ENCODE data around the gene MRLN. TPM values are rescaled to one million over a fixed set of nuclear protein-coding genes. Genes with fewer than 3 reads are reported as not detected.

Gene MRLN
- total and polyA plus RNA-seq, 2 donors (not counting 1 experiment from before 2014, with no cell fraction given): not detected

DNA sequence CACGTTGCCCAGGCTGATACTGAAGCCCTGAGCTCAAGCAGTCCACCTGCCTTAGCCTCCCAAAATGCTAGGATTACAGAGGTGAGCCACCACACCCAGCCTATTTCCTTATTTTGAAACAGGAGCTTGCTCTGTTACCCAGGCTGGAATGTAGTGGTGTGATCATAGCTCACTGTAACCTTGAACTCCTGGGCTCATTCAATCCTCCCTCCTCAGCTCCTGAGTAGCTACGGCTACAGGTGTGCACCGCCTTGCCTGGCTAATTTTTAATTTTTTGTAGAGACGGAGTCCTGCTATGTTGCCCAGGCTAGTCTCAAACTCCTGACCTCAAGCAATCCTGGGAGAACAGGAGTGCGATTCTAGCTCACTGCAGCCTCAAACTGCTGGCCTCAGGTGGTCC, 11.7 kb downstream of the MRLN start:
- no peak for DNase-seq (ENCODE audit: low read depth in 2 of 2)
- no peaks in the 10 kb centered on the region for H3K27me3 ChIP-seq (ENCODE audit: control insufficient read depth, insufficient read depth, low read length)
- H3K79me2 ChIP-seq (ENCODE audit: control insufficient read depth, insufficient read depth, low read length): no peaks in the 10 kb centered on the region
- H3K4me2 ChIP-seq (ENCODE audit: extremely low read depth, insufficient read depth, low read length): no peak overlapping the region
- H3K9me3 ChIP-seq (ENCODE audit: control insufficient read depth, insufficient read depth, low read depth, low read length): no peaks in the 10 kb centered on the region
- no peaks in the 10 kb centered on the region for H3K4me1 ChIP-seq (ENCODE audit: control insufficient read depth, extremely low read depth, insufficient read depth, low read length)
- H3K4me3 ChIP-seq (replicated peaks in 1 of 4; ENCODE audit: control extremely low read depth in 1 of 4, insufficient read depth in 1 of 4, low read depth in 3 of 4, low read length in 4 of 4): no peak overlapping the region
- H3K9ac ChIP-seq (ENCODE audit: insufficient read depth, low read length): no peak overlapping the region
- H4K20me1 ChIP-seq (ENCODE audit: control insufficient read depth, extremely low read depth, insufficient read depth, low read length): no peaks in the 10 kb centered on the region
- TF ChIP-seq, protein P1, sequence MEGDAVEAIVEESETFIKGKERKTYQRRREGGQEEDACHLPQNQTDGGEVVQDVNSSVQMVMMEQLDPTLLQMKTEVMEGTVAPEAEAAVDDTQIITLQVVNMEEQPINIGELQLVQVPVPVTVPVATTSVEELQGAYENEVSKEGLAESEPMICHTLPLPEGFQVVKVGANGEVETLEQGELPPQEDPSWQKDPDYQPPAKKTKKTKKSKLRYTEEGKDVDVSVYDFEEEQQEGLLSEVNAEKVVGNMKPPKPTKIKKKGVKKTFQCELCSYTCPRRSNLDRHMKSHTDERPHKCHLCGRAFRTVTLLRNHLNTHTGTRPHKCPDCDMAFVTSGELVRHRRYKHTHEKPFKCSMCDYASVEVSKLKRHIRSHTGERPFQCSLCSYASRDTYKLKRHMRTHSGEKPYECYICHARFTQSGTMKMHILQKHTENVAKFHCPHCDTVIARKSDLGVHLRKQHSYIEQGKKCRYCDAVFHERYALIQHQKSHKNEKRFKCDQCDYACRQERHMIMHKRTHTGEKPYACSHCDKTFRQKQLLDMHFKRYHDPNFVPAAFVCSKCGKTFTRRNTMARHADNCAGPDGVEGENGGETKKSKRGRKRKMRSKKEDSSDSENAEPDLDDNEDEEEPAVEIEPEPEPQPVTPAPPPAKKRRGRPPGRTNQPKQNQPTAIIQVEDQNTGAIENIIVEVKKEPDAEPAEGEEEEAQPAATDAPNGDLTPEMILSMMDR (conservative IDR thresholded peaks at IDR 0.05 in 1 of 2, IDR thresholded peaks at IDR 0.05 in 1 of 2; ENCODE audit: low read depth in 1 of 2, low read length in 2 of 2): no peak
- TF ChIP-seq EZH2 (IDR thresholded peaks at IDR 0.05; ENCODE audit: low read length, missing control alignments): no peak
- no peaks in the 10 kb centered on the region for H3K36me3 ChIP-seq (ENCODE audit: control insufficient read depth, insufficient read depth, low read length)
- no peak overlapping the region for H3K27ac ChIP-seq (ENCODE audit: insufficient read depth, low read length)
- no peak overlapping the region for H2AFZ ChIP-seq (ENCODE audit: low read length)

DNA sequence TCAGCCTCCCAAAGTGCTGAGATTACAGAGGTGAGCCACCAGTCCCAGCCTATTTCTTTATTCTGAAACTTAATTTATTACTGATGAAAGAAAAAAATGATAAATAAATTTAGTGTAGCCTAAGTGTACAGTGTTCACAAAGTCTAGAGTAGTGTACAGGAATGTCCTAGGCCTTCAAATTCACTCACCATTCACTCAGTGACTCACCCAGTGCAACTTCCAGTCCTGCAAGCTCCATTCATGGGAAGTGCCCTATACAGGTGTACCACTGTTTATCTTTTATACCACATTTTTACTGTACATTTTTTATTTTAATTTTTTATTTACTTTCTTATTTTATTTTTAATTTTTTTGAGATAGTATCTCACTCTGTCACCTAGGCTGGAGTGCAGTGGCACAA, 12.2 kb downstream of the MRLN start:
- Histone ChIP-seq H3K9me3 (ENCODE audit: control insufficient read depth, insufficient read depth, low read depth, low read length) (no peaks in the 10 kb centered on the region), H3K36me3 (ENCODE audit: control insufficient read depth, insufficient read depth, low read length) (no peaks in the 10 kb centered on the region), H4K20me1 (ENCODE audit: control insufficient read depth, extremely low read depth, insufficient read depth, low read length) (no peaks in the 10 kb centered on the region), H2AFZ (ENCODE audit: low read length) (no peak overlapping the region), H3K4me3 (replicated peaks in 1 of 4; ENCODE audit: control extremely low read depth in 1 of 4, insufficient read depth in 1 of 4, low read depth in 3 of 4, low read length in 4 of 4) (no peak overlapping the region), H3K9ac (ENCODE audit: insufficient read depth, low read length) (no peak overlapping the region), H3K27ac (ENCODE audit: insufficient read depth, low read length) (no peak overlapping the region), H3K4me1 (ENCODE audit: control insufficient read depth, extremely low read depth, insufficient read depth, low read length) (no peaks in the 10 kb centered on the region), H3K4me2 (ENCODE audit: extremely low read depth, insufficient read depth, low read length) (no peak overlapping the region), H3K27me3 (ENCODE audit: control insufficient read depth, insufficient read depth, low read length) (no peaks in the 10 kb centered on the region), H3K79me2 (ENCODE audit: control insufficient read depth, insufficient read depth, low read length) (no peaks in the 10 kb centered on the region)
- no peak for DNase-seq (ENCODE audit: low read depth in 2 of 2)
- TF ChIP-seq EZH2 (IDR thresholded peaks at IDR 0.05; ENCODE audit: low read length, missing control alignments): no peak
- TF ChIP-seq, protein P1 (conservative IDR thresholded peaks at IDR 0.05 in 1 of 2, IDR thresholded peaks at IDR 0.05 in 1 of 2; ENCODE audit: low read depth in 1 of 2, low read length in 2 of 2): no peak

DNA sequence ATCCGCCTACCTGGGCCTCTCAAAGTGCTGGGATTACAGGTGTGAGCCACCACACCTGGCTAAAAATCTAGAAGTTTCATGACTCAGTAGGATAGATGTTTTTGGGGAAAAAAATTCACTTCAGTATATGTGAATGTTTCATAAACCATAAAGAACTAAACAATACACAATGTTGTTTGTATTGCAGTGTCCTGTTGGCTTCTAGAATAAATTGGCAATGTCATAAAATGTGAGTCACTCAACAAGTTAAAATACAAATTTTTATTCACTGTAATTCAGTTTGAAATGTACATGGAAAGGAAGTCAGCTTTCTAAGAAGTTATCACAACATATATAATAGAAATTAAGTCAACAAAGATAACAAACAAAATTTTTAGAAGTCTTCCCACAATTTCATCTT, 16.5 kb downstream of the MRLN start:
- no peaks in the 10 kb centered on the region for H3K36me3 ChIP-seq (ENCODE audit: control insufficient read depth, insufficient read depth, low read length)
- no peaks in the 10 kb centered on the region for H3K4me1 ChIP-seq (ENCODE audit: control insufficient read depth, extremely low read depth, insufficient read depth, low read length)
- no peaks in the 10 kb centered on the region for H4K20me1 ChIP-seq (ENCODE audit: control insufficient read depth, extremely low read depth, insufficient read depth, low read length)
- no peaks in the 10 kb centered on the region for H3K27me3 ChIP-seq (ENCODE audit: control insufficient read depth, insufficient read depth, low read length)
- no peak overlapping the region for H3K9ac ChIP-seq (ENCODE audit: insufficient read depth, low read length)
- H3K27ac ChIP-seq (ENCODE audit: insufficient read depth, low read length): no peak overlapping the region
- TF ChIP-seq, protein P1 (conservative IDR thresholded peaks at IDR 0.05 in 1 of 2, IDR thresholded peaks at IDR 0.05 in 1 of 2; ENCODE audit: low read depth in 1 of 2, low read length in 2 of 2): no peak
- no peak for TF ChIP-seq EZH2 (IDR thresholded peaks at IDR 0.05; ENCODE audit: low read length, missing control alignments)
- H3K9me3 ChIP-seq (ENCODE audit: control insufficient read depth, insufficient read depth, low read depth, low read length): no peaks in the 10 kb centered on the region
- H3K4me2 ChIP-seq (ENCODE audit: extremely low read depth, insufficient read depth, low read length): no peak overlapping the region
- no peak overlapping the region for H2AFZ ChIP-seq (ENCODE audit: low read length)
- no peak for DNase-seq (ENCODE audit: low read depth in 2 of 2)
- H3K4me3 ChIP-seq (replicated peaks in 1 of 4; ENCODE audit: control extremely low read depth in 1 of 4, insufficient read depth in 1 of 4, low read depth in 3 of 4, low read length in 4 of 4): no peak overlapping the region
- no peaks in the 10 kb centered on the region for H3K79me2 ChIP-seq (ENCODE audit: control insufficient read depth, insufficient read depth, low read length)

Data from fibroblast of lung (primary cell).